ENCODE results near the gene REEP1.

Gene REEP1

GRCh38 chr2:86223140-86223926 is 114.1 kb downstream of the REEP1 start:
- no peak for DNase-seq (ENCODE audit: low read depth)
- no peak for TF ChIP-seq CTCF (conservative IDR thresholded peaks at IDR 0.05; ENCODE audit: low read depth, low read length)
- H3K4me3 ChIP-seq (ENCODE audit: low read length): no peak overlapping the region

- no peak overlapping the region for H3K4me3 ChIP-seq (ENCODE audit: low read length)
- peak; percentile 96 for TF ChIP-seq CTCF (conservative IDR thresholded peaks at IDR 0.05; ENCODE audit: low read depth, low read length)
- no peak for DNase-seq (ENCODE audit: low read depth)
Measured at GRCh38 chr2:86221066-86221684, 116.3 kb downstream of the REEP1 start.

- DNase-seq (ENCODE audit: low read depth): no peak
- H3K4me3 ChIP-seq (ENCODE audit: low read length): no peak overlapping the region
- TF ChIP-seq CTCF (conservative IDR thresholded peaks at IDR 0.05; ENCODE audit: low read depth, low read length): no peak
Measured at GRCh38 chr2:86219896-86220295, 117.5 kb downstream of the REEP1 start.

- no peak overlapping the region for H3K4me3 ChIP-seq (ENCODE audit: low read length)
- TF ChIP-seq CTCF (conservative IDR thresholded peaks at IDR 0.05; ENCODE audit: low read depth, low read length): no peak
- no peak for DNase-seq (ENCODE audit: low read depth)
Measured at GRCh38 chr2:86218124-86218523, 119.3 kb downstream of the REEP1 start.

GRCh38 chr2:86216575-86217555 is 120.6 kb downstream of the REEP1 start:
- no peak for DNase-seq (ENCODE audit: low read depth)
- TF ChIP-seq CTCF (conservative IDR thresholded peaks at IDR 0.05; ENCODE audit: low read depth, low read length): no peak
- no peak overlapping the region for H3K4me3 ChIP-seq (ENCODE audit: low read length)

GRCh38 chr2:86214503-86214832 is 123.0 kb downstream of the REEP1 start:
- no peak for TF ChIP-seq CTCF (conservative IDR thresholded peaks at IDR 0.05; ENCODE audit: low read depth, low read length)
- DNase-seq (ENCODE audit: low read depth): no peak

More at GRCh38 chr2:86214503-86214832, 123.0 kb downstream of the REEP1 start:
- no peak overlapping the region for H3K4me3 ChIP-seq (ENCODE audit: low read length)

Measured in retinal pigment epithelial cell (primary cell).